NB4 (cell line): ENCODE data around the gene ARHGAP28.

Source experiments
- CTCF ChIP-seq: IDR thresholded peaks from one replicate; pipeline ENCODE4 v1.5.1; 2012; ENCODE audit warnings: low read depth, low read length
- MAX ChIP-seq: IDR thresholded peaks from 2 replicates; pipeline ENCODE4 v1.6.1; 2011; ENCODE audit warnings: low read depth, low read length
- POLR2A ChIP-seq: IDR thresholded peaks from 2 replicates; pipeline ENCODE4 v1.6.1; 2011; ENCODE audit warnings: mild to moderate bottlenecking; ENCODE audit not compliant: insufficient read length; ENCODE audit errors: extremely low read depth

GRCh38 chr18:6773777-6774176 is 44.3 kb downstream of the ARHGAP28 start:
- TF ChIP-seq CTCF (no peak), POLR2A (no peak), MAX (no peak)
